AG09319 (cell line): ENCODE results near the gene UBA5.
A peak's percentile ranks its signal among the peaks of the same experiment; 100 is the strongest.

ENCODE experiments used
- DNase-seq: peaks from one replicate; pipeline ENCODE4 v3.0.0-alpha.2; 2010; ENCODE audit warnings: low read depth; ENCODE audit errors: extremely low read depth
- CTCF ChIP-seq: IDR thresholded peaks from 2 replicates; pipeline ENCODE4 v1.5.1; 2011; ENCODE audit warnings: low read depth, mild to moderate bottlenecking, inconsistent platforms, low read length, moderate library complexity

Gene UBA5

GRCh38 chr3:132716372-132716771 is 56.2 kb downstream of the UBA5 start:
- no peak for DNase-seq
- no peak for TF ChIP-seq CTCF

GRCh38 chr3:132720228-132720627 is 60.1 kb downstream of the UBA5 start:
- no peak for DNase-seq
- TF ChIP-seq CTCF = no peak

- TF ChIP-seq CTCF = no peak; the same call in none of the 2 replicates
- DNase-seq = no peak
These were observed 61.5 kb downstream of the UBA5 start for GRCh38 chr3:132721479-132722164.

- peak; percentile 98 for DNase-seq
- no peak for TF ChIP-seq CTCF
These were observed 62.3 kb downstream of the UBA5 start, which contains the start of gene NPHP3 for GRCh38 chr3:132722165-132723023. Gene NPHP3 (minus strand): TSS chr3:132722409. CDS start chr3:132722355, 54 bp downstream.

- no peak for DNase-seq
- no peak for TF ChIP-seq CTCF
These were observed 63.2 kb downstream of the UBA5 start for GRCh38 chr3:132723024-132723950.

GRCh38 chr3:132726341-132726823 is 66.3 kb downstream of the UBA5 start:
- no peak for DNase-seq

More at GRCh38 chr3:132726341-132726823, 66.3 kb downstream of the UBA5 start:
- peak; percentile 68 for TF ChIP-seq CTCF
